ENCODE measurements around the gene CFDP1.

Gene CFDP1

DNA sequence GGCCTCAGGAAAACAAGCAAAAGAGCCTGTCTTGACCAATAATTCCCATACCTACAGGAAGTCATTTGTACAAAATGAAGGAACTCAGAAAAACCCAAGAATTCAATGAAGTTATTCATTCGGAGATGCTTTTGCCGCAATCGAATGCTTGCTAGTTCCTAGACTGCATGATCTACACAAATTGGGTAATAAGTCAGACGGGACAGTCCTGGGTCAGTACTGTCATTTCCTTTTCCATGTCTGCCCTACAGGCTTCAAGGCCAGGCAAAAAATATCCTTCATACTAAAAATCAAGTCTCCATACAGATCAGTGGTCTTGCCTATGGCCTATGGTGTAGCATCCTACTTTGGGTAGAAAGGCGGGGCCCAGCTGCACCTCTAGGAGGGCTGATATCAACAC, 71.4 kb downstream of the CFDP1 start:
- Histone ChIP-seq H3K27me3 (ENCODE audit: insufficient read depth, poor library complexity, severe bottlenecking) (no peaks in the 10 kb centered on the region), H3K27ac (replicated peaks) (no peak overlapping the region), H3K4me3 (replicated peaks; ENCODE audit: insufficient read depth, low read length) (no peak overlapping the region)
- no peak for DNase-seq (ENCODE audit: low read depth in 1 of 2, low spot score in 1 of 2)
- no peak for TF ChIP-seq POLR2AphosphoS5 (IDR thresholded peaks at IDR 0.05; ENCODE audit: low read depth)
- TF ChIP-seq, protein P1, sequence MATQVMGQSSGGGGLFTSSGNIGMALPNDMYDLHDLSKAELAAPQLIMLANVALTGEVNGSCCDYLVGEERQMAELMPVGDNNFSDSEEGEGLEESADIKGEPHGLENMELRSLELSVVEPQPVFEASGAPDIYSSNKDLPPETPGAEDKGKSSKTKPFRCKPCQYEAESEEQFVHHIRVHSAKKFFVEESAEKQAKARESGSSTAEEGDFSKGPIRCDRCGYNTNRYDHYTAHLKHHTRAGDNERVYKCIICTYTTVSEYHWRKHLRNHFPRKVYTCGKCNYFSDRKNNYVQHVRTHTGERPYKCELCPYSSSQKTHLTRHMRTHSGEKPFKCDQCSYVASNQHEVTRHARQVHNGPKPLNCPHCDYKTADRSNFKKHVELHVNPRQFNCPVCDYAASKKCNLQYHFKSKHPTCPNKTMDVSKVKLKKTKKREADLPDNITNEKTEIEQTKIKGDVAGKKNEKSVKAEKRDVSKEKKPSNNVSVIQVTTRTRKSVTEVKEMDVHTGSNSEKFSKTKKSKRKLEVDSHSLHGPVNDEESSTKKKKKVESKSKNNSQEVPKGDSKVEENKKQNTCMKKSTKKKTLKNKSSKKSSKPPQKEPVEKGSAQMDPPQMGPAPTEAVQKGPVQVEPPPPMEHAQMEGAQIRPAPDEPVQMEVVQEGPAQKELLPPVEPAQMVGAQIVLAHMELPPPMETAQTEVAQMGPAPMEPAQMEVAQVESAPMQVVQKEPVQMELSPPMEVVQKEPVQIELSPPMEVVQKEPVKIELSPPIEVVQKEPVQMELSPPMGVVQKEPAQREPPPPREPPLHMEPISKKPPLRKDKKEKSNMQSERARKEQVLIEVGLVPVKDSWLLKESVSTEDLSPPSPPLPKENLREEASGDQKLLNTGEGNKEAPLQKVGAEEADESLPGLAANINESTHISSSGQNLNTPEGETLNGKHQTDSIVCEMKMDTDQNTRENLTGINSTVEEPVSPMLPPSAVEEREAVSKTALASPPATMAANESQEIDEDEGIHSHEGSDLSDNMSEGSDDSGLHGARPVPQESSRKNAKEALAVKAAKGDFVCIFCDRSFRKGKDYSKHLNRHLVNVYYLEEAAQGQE (IDR thresholded peaks at IDR 0.05; ENCODE audit: insufficient replicate concordance, low read depth) = no peak
- TF ChIP-seq, protein P2, sequence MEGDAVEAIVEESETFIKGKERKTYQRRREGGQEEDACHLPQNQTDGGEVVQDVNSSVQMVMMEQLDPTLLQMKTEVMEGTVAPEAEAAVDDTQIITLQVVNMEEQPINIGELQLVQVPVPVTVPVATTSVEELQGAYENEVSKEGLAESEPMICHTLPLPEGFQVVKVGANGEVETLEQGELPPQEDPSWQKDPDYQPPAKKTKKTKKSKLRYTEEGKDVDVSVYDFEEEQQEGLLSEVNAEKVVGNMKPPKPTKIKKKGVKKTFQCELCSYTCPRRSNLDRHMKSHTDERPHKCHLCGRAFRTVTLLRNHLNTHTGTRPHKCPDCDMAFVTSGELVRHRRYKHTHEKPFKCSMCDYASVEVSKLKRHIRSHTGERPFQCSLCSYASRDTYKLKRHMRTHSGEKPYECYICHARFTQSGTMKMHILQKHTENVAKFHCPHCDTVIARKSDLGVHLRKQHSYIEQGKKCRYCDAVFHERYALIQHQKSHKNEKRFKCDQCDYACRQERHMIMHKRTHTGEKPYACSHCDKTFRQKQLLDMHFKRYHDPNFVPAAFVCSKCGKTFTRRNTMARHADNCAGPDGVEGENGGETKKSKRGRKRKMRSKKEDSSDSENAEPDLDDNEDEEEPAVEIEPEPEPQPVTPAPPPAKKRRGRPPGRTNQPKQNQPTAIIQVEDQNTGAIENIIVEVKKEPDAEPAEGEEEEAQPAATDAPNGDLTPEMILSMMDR (IDR thresholded peaks at IDR 0.05; ENCODE audit: insufficient read depth, low read length) = no peak
- TF ChIP-seq GABPA (IDR thresholded peaks at IDR 0.05; ENCODE audit: low read depth) = no peak
- no peak for TF ChIP-seq SPI1 (IDR thresholded peaks at IDR 0.05; ENCODE audit: borderline replicate concordance, low read depth)

DNA sequence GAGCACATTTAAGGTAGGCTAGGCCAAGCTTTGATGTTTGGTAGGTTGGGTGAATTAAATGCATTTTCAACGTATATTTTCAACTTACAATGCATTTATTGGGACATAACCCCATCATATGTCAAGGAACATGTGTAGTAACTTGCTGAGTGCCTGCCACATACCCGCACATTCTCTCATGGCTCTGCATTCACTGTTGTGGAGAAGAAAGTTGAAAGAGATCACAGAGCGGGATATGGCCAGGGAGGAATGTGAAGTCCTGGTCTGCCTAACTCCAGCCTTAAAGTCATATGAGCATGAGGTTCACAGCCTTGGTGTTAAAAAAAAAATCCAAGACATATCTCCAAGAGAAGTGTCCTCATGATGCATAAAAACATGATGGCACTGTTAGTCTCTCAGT, 79.1 kb downstream of the CFDP1 start:
- Histone ChIP-seq H3K27ac (replicated peaks) (no peak overlapping the region), H3K27me3 (ENCODE audit: insufficient read depth, poor library complexity, severe bottlenecking) (no peaks in the 10 kb centered on the region), H3K4me3 (replicated peaks; ENCODE audit: insufficient read depth, low read length) (no peak overlapping the region)
- TF ChIP-seq SPI1 (IDR thresholded peaks at IDR 0.05; ENCODE audit: borderline replicate concordance, low read depth) = no peak
- no peak for TF ChIP-seq GABPA (IDR thresholded peaks at IDR 0.05; ENCODE audit: low read depth)
- TF ChIP-seq POLR2AphosphoS5 (IDR thresholded peaks at IDR 0.05; ENCODE audit: low read depth) = no peak
- TF ChIP-seq, protein P1 (IDR thresholded peaks at IDR 0.05; ENCODE audit: insufficient replicate concordance, low read depth) = no peak
- TF ChIP-seq, protein P2 (IDR thresholded peaks at IDR 0.05; ENCODE audit: insufficient read depth, low read length) = no peak
- no peak for DNase-seq (ENCODE audit: low read depth in 1 of 2, low spot score in 1 of 2)

DNA sequence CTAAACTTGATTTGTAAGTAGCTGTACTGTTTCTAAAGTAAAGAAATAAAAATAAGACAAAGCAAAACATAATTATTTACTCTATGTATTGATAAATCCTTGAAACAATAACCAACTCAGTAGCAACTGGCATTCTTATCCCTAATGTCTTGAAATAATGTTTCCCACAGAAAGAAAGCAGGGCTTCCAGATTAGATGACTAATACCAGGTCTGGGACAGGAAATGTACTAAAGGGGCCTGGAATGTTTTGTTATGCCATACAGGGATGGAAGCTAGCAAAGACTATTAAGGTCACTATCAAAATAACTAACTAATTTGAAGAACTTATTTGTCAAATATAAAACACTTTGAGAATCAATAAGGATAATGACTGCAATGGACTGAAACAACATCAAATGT, 82.1 kb downstream of the CFDP1 start:
- TF ChIP-seq, protein P1 (IDR thresholded peaks at IDR 0.05; ENCODE audit: insufficient replicate concordance, low read depth) = no peak
- TF ChIP-seq, protein P2 (IDR thresholded peaks at IDR 0.05; ENCODE audit: insufficient read depth, low read length) = no peak
- TF ChIP-seq POLR2AphosphoS5 (IDR thresholded peaks at IDR 0.05; ENCODE audit: low read depth) (no peak), SPI1 (IDR thresholded peaks at IDR 0.05; ENCODE audit: borderline replicate concordance, low read depth) (no peak), GABPA (IDR thresholded peaks at IDR 0.05; ENCODE audit: low read depth) (no peak)
- no peaks in the 10 kb centered on the region for H3K27me3 ChIP-seq (ENCODE audit: insufficient read depth, poor library complexity, severe bottlenecking)
- no peak overlapping the region for H3K4me3 ChIP-seq (replicated peaks; ENCODE audit: insufficient read depth, low read length)
- H3K27ac ChIP-seq (replicated peaks) = no peak overlapping the region
- no peak for DNase-seq (ENCODE audit: low read depth in 1 of 2, low spot score in 1 of 2)
